WTC11 (cell line): ENCODE measurements around the gene IL1RAPL1. TPM values are rescaled to one million over a fixed set of nuclear protein-coding genes. Genes with fewer than 3 reads are reported as not detected.

Source experiments
- ATAC-seq: fragments of 200-7000 bp; cut with Tn5 transposase; 2 replicates; pipeline ENCODE4 v1.10.0; 2021; ENCODE audit warnings: mild to moderate bottlenecking, moderate library complexity
- CTCF ChIA-PET: fragments of 300-600 bp; sonication (Branson Sonifier 250); formaldehyde crosslinking; loops from one replicate; lab custom pipeline; 2021; ENCODE audit warnings: antibody characterized with exemption; lab: Charles Lee
- POLR2A ChIA-PET: fragments of 350-600 bp; sonication (Branson Sonifier 250); formaldehyde crosslinking; loops from one replicate; lab custom pipeline; 2021; ENCODE audit warnings: antibody characterized with exemption; lab: Charles Lee
- DNase-seq: peaks from one replicate; pipeline ENCODE4 v3.0.0; 2021; ENCODE audit warnings: low spot score
- H3K27ac Mint-ChIP-seq: 2 replicates; pipeline ENCODE4 v1.8.0; 2021; ENCODE audit warnings: mixed read lengths
- H3K27me3 Mint-ChIP-seq: 2 replicates; pipeline ENCODE4 v1.8.0; 2021; ENCODE audit warnings: low read depth, mild to moderate bottlenecking, moderate library complexity, mixed read lengths
- H3K36me3 Mint-ChIP-seq: 2 replicates; pipeline ENCODE4 v1.8.0; 2021; ENCODE audit warnings: mixed read lengths
- H3K4me1 Mint-ChIP-seq: 2 replicates; pipeline ENCODE4 v1.8.0; 2022; ENCODE audit warnings: mixed read lengths
- H3K4me3 Mint-ChIP-seq: 2 replicates; pipeline ENCODE4 v1.8.0; 2021; ENCODE audit warnings: mild to moderate bottlenecking, moderate library complexity, mixed read lengths
- H3K9me3 Mint-ChIP-seq: 2 replicates; pipeline ENCODE4 v1.8.0; 2021; ENCODE audit warnings: mixed read lengths
- ATF1 ChIP-seq: sonication (generic); formaldehyde crosslinking; IDR thresholded peaks from 2 replicates; pipeline ENCODE4 v1.8.1; 2023; ENCODE audit warnings: mild to moderate bottlenecking, moderate library complexity, missing genetic modification reagents
- CBFB ChIP-seq: sonication (generic); formaldehyde crosslinking; IDR thresholded peaks from 2 replicates; pipeline ENCODE4 v1.8.1; 2022; ENCODE audit warnings: mild to moderate bottlenecking, low read depth, missing genetic modification reagents
- CREB1 ChIP-seq: sonication (generic); formaldehyde crosslinking; IDR thresholded peaks from 2 replicates; pipeline ENCODE4 v1.8.0; 2023; ENCODE audit warnings: mild to moderate bottlenecking, missing genetic modification reagents
- CREM ChIP-seq: sonication (generic); formaldehyde crosslinking; IDR thresholded peaks from 2 replicates; pipeline ENCODE4 v1.8.1; 2022; ENCODE audit warnings: mild to moderate bottlenecking, missing genetic modification reagents, moderate library complexity
- EMX1 ChIP-seq: fragments of 250-450 bp; sonication (Bioruptor Pico); IDR thresholded peaks from 2 replicates; pipeline ENCODE4 v1.8.0; 2021; ENCODE audit warnings: mild to moderate bottlenecking
- ETV6 ChIP-seq: sonication (generic); formaldehyde crosslinking; IDR thresholded peaks from 2 replicates; pipeline ENCODE4 v1.8.1; 2022; ENCODE audit warnings: mild to moderate bottlenecking, missing genetic modification reagents
- KAT7 ChIP-seq: sonication (generic); formaldehyde crosslinking; IDR thresholded peaks from 2 replicates; pipeline ENCODE4 v1.8.1; 2023; ENCODE audit warnings: missing genetic modification reagents, mild to moderate bottlenecking, borderline replicate concordance
- MXD4 ChIP-seq: fragments of 250-450 bp; sonication (Bioruptor Pico); IDR thresholded peaks from 2 replicates; pipeline ENCODE4 v1.8.0; 2021; ENCODE audit warnings: mild to moderate bottlenecking, moderate library complexity, borderline replicate concordance
- NFATC4 ChIP-seq: fragments of 250-450 bp; sonication (Bioruptor Pico); IDR thresholded peaks from 2 replicates; pipeline ENCODE4 v1.9.0; 2021; ENCODE audit warnings: mild to moderate bottlenecking
- NR1H2 ChIP-seq: sonication (generic); formaldehyde crosslinking; IDR thresholded peaks from 2 replicates; pipeline ENCODE4 v1.9.0; 2021; ENCODE audit warnings: mild to moderate bottlenecking, moderate library complexity, missing genetic modification reagents
- NR2C2 ChIP-seq: sonication (generic); formaldehyde crosslinking; IDR thresholded peaks from 2 replicates; pipeline ENCODE4 v1.8.0; 2022; ENCODE audit warnings: mild to moderate bottlenecking, missing genetic modification reagents
- RELA ChIP-seq: sonication (generic); formaldehyde crosslinking; IDR thresholded peaks from 2 replicates; pipeline ENCODE4 v1.8.1; 2022; ENCODE audit warnings: missing genetic modification reagents, mild to moderate bottlenecking, borderline replicate concordance
- SMAD3 ChIP-seq: sonication (generic); formaldehyde crosslinking; IDR thresholded peaks from 2 replicates; pipeline ENCODE4 v1.8.0; 2022; ENCODE audit warnings: missing genetic modification reagents, mild to moderate bottlenecking, borderline replicate concordance
- SP1 ChIP-seq: sonication (generic); formaldehyde crosslinking; conservative IDR thresholded peaks from 2 replicates; pipeline ENCODE4 v1.8.1; 2022; ENCODE audit warnings: missing genetic modification reagents
- TEAD1 ChIP-seq: sonication (generic); formaldehyde crosslinking; IDR thresholded peaks from 2 replicates; pipeline ENCODE4 v1.8.0; 2022; ENCODE audit warnings: mild to moderate bottlenecking, missing genetic modification reagents
- TP53 ChIP-seq: sonication (generic); formaldehyde crosslinking; IDR thresholded peaks from 2 replicates; pipeline ENCODE4 v1.8.1; 2023; ENCODE audit warnings: mild to moderate bottlenecking, missing genetic modification reagents
- ZBTB21 ChIP-seq: sonication (generic); formaldehyde crosslinking; IDR thresholded peaks from 2 replicates; pipeline ENCODE4 v1.8.1; 2023; ENCODE audit warnings: mild to moderate bottlenecking, missing genetic modification reagents, borderline replicate concordance
- ZNF138 ChIP-seq: sonication (generic); formaldehyde crosslinking; conservative IDR thresholded peaks from 2 replicates; pipeline ENCODE4 v1.8.1; 2022; ENCODE audit warnings: mild to moderate bottlenecking, moderate library complexity, missing genetic modification reagents
- total RNA-seq: library from RNA; stranded (reverse); gene quantifications from 3 replicates; pipeline ENCODE4 v1.2.3, GENCODE V29; 2021
- TF ChIP-seq, protein P1 (sequence below): sonication (generic); formaldehyde crosslinking; IDR thresholded peaks from 2 replicates; pipeline ENCODE4 v1.8.1; 2023; ENCODE audit warnings: mild to moderate bottlenecking, missing genetic modification reagents, moderate library complexity
- TF ChIP-seq, protein P2 (sequence below): sonication (generic); formaldehyde crosslinking; IDR thresholded peaks from 2 replicates; pipeline ENCODE4 v1.8.1; 2022; ENCODE audit warnings: mild to moderate bottlenecking, missing genetic modification reagents, moderate library complexity, borderline replicate concordance
- TF ChIP-seq, protein P3 (sequence below): sonication (generic); formaldehyde crosslinking; conservative IDR thresholded peaks from 2 replicates; pipeline ENCODE4 v1.8.1; 2022; ENCODE audit warnings: mild to moderate bottlenecking, missing genetic modification reagents
- TF ChIP-seq, protein P4 (sequence below): sonication (generic); formaldehyde crosslinking; IDR thresholded peaks from 2 replicates; pipeline ENCODE4 v1.8.0; 2022; ENCODE audit warnings: missing genetic modification reagents
- TF ChIP-seq, protein P5 (sequence below): fragments of 250-450 bp; sonication (Bioruptor Pico); IDR thresholded peaks from 2 replicates; pipeline ENCODE4 v1.9.0; 2021; ENCODE audit warnings: mild to moderate bottlenecking, borderline replicate concordance
- TF ChIP-seq, protein P6 (sequence below): fragments of 250-450 bp; sonication (Bioruptor Pico); IDR thresholded peaks from 2 replicates; pipeline ENCODE4 v1.8.0; 2021; ENCODE audit warnings: mild to moderate bottlenecking
- TF ChIP-seq, protein P7 (sequence below): sonication (generic); formaldehyde crosslinking; IDR thresholded peaks from 2 replicates; pipeline ENCODE4 v1.8.1; 2023; ENCODE audit warnings: mild to moderate bottlenecking, missing genetic modification reagents, moderate library complexity

IL1RAPL1 gene
- total RNA-seq, 1 experiment from 2014 or later: 0.13 TPM

DNA sequence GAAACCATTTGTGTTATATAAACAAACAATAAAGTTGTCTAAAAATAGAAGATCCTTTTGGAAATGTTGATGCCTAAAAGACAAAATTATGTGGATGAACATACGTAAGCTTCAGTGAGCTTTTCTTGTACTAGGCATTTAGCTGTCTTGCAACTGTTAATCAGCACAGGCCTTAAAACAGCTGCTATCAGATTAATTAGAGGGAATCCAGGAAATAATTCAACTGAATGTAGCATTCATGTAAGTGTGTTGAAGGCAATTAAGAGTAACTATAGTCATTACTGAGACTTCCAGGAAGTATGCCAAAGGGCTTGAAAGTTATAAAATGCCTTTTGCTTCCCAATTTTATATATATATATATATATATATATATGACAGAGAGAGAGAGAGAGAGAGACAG is 248.7 kb downstream of the IL1RAPL1 start:
- H3K27ac Mint-ChIP-seq: no peak overlapping the region
- TF ChIP-seq TP53 (CRISPR knock-in tag): no peak
- TF ChIP-seq, protein P1, sequence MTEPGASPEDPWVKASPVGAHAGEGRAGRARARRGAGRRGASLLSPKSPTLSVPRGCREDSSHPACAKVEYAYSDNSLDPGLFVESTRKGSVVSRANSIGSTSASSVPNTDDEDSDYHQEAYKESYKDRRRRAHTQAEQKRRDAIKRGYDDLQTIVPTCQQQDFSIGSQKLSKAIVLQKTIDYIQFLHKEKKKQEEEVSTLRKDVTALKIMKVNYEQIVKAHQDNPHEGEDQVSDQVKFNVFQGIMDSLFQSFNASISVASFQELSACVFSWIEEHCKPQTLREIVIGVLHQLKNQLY: no peak
- TF ChIP-seq CREM (CRISPR knock-in tag): no peak
- no peak for TF ChIP-seq TEAD1 (CRISPR knock-in tag)
- no peak for TF ChIP-seq ETV6
- TF ChIP-seq SP1: no peak
- TF ChIP-seq ZNF138 (CRISPR knock-in tag): no peak
- TF ChIP-seq MXD4 (CRISPR knock-in tag): no peak
- TF ChIP-seq NR1H2 (CRISPR knock-in tag): no peak
- TF ChIP-seq KAT7 (CRISPR knock-in tag): no peak
- no peak for TF ChIP-seq SMAD3 (CRISPR knock-in tag)
- TF ChIP-seq NR2C2: no peak
- TF ChIP-seq RELA (CRISPR knock-in tag): no peak
- TF ChIP-seq, protein P2, sequence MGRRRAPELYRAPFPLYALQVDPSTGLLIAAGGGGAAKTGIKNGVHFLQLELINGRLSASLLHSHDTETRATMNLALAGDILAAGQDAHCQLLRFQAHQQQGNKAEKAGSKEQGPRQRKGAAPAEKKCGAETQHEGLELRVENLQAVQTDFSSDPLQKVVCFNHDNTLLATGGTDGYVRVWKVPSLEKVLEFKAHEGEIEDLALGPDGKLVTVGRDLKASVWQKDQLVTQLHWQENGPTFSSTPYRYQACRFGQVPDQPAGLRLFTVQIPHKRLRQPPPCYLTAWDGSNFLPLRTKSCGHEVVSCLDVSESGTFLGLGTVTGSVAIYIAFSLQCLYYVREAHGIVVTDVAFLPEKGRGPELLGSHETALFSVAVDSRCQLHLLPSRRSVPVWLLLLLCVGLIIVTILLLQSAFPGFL (CRISPR knock-in tag): no peak
- no peak for TF ChIP-seq CREB1 (CRISPR knock-in tag)
- TF ChIP-seq NFATC4 (CRISPR knock-in tag): no peak
- TF ChIP-seq, all 79 proteins: peak for 0
- Mint-ChIP-seq H3K4me1 (peaks cover 4% of the 10 kb centered on the region; the same call in 1 of the 2 replicates), H3K27me3 (no peaks in the 10 kb centered on the region), H3K36me3 (no peaks in the 10 kb centered on the region), H3K9me3 (no peaks in the 10 kb centered on the region), H3K4me3 (no peak overlapping the region)
- CTCF ChIA-PET: no interaction called here
- POLR2A ChIA-PET: no interaction called here
- DNase-seq: no peak
- no peak for ATAC-seq

DNA sequence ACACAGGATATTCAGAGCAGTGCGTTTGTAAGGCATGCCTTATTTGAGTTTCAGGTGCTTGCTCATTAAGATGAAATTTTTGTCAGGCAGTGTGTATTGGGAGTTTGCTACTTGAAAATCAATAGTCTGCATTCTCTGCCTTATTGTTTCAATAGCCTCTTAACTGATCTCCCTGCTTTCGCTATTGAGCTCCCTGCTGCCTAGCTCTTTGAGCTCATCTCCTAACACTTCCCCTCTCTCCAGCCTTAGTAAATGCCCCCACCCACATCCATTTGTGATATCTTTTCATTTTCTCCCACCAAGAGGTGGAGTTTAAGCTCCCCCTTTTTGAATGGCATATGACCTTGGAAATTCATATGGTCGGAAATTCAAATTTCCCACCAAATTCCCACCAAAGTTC is 256.6 kb downstream of the IL1RAPL1 start:
- peaks cover 27% of the 10 kb centered on the region for H3K4me1 Mint-ChIP-seq
- H3K36me3 Mint-ChIP-seq: no peaks in the 10 kb centered on the region
- peak overlapping the region; percentile 24; the same call in 1 of the 2 replicates for H3K4me3 Mint-ChIP-seq
- DNase-seq: no peak
- H3K27ac Mint-ChIP-seq: no peak overlapping the region
- H3K27me3 Mint-ChIP-seq: no peaks in the 10 kb centered on the region
- ChIA-PET POLR2A (no interaction called here), CTCF (no interaction called here)
- no peaks in the 10 kb centered on the region for H3K9me3 Mint-ChIP-seq
- peak; percentile 88 for ATAC-seq
- TF ChIP-seq EMX1 (CRISPR knock-in tag) (no peak), TEAD1 (CRISPR knock-in tag) (no peak), ZBTB21 (CRISPR knock-in tag) (no peak), CBFB (no peak), NR2C2 (no peak), ATF1 (no peak), KAT7 (CRISPR knock-in tag) (no peak), RELA (CRISPR knock-in tag) (no peak), CREB1 (CRISPR knock-in tag) (no peak)
- TF ChIP-seq, protein P3, sequence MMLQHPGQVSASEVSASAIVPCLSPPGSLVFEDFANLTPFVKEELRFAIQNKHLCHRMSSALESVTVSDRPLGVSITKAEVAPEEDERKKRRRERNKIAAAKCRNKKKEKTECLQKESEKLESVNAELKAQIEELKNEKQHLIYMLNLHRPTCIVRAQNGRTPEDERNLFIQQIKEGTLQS (CRISPR knock-in tag): no peak
- TF ChIP-seq, protein P4, sequence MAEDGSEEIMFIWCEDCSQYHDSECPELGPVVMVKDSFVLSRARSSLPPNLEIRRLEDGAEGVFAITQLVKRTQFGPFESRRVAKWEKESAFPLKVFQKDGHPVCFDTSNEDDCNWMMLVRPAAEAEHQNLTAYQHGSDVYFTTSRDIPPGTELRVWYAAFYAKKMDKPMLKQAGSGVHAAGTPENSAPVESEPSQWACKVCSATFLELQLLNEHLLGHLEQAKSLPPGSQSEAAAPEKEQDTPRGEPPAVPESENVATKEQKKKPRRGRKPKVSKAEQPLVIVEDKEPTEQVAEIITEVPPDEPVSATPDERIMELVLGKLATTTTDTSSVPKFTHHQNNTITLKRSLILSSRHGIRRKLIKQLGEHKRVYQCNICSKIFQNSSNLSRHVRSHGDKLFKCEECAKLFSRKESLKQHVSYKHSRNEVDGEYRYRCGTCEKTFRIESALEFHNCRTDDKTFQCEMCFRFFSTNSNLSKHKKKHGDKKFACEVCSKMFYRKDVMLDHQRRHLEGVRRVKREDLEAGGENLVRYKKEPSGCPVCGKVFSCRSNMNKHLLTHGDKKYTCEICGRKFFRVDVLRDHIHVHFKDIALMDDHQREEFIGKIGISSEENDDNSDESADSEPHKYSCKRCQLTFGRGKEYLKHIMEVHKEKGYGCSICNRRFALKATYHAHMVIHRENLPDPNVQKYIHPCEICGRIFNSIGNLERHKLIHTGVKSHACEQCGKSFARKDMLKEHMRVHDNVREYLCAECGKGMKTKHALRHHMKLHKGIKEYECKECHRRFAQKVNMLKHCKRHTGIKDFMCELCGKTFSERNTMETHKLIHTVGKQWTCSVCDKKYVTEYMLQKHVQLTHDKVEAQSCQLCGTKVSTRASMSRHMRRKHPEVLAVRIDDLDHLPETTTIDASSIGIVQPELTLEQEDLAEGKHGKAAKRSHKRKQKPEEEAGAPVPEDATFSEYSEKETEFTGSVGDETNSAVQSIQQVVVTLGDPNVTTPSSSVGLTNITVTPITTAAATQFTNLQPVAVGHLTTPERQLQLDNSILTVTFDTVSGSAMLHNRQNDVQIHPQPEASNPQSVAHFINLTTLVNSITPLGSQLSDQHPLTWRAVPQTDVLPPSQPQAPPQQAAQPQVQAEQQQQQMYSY (CRISPR knock-in tag): no peak
- TF ChIP-seq, protein P5, sequence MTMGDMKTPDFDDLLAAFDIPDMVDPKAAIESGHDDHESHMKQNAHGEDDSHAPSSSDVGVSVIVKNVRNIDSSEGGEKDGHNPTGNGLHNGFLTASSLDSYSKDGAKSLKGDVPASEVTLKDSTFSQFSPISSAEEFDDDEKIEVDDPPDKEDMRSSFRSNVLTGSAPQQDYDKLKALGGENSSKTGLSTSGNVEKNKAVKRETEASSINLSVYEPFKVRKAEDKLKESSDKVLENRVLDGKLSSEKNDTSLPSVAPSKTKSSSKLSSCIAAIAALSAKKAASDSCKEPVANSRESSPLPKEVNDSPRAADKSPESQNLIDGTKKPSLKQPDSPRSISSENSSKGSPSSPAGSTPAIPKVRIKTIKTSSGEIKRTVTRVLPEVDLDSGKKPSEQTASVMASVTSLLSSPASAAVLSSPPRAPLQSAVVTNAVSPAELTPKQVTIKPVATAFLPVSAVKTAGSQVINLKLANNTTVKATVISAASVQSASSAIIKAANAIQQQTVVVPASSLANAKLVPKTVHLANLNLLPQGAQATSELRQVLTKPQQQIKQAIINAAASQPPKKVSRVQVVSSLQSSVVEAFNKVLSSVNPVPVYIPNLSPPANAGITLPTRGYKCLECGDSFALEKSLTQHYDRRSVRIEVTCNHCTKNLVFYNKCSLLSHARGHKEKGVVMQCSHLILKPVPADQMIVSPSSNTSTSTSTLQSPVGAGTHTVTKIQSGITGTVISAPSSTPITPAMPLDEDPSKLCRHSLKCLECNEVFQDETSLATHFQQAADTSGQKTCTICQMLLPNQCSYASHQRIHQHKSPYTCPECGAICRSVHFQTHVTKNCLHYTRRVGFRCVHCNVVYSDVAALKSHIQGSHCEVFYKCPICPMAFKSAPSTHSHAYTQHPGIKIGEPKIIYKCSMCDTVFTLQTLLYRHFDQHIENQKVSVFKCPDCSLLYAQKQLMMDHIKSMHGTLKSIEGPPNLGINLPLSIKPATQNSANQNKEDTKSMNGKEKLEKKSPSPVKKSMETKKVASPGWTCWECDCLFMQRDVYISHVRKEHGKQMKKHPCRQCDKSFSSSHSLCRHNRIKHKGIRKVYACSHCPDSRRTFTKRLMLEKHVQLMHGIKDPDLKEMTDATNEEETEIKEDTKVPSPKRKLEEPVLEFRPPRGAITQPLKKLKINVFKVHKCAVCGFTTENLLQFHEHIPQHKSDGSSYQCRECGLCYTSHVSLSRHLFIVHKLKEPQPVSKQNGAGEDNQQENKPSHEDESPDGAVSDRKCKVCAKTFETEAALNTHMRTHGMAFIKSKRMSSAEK (CRISPR knock-in tag): no peak
- TF ChIP-seq, protein P6, sequence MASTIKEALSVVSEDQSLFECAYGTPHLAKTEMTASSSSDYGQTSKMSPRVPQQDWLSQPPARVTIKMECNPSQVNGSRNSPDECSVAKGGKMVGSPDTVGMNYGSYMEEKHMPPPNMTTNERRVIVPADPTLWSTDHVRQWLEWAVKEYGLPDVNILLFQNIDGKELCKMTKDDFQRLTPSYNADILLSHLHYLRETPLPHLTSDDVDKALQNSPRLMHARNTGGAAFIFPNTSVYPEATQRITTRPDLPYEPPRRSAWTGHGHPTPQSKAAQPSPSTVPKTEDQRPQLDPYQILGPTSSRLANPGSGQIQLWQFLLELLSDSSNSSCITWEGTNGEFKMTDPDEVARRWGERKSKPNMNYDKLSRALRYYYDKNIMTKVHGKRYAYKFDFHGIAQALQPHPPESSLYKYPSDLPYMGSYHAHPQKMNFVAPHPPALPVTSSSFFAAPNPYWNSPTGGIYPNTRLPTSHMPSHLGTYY (CRISPR knock-in tag): no peak
- TF ChIP-seq, protein P7, sequence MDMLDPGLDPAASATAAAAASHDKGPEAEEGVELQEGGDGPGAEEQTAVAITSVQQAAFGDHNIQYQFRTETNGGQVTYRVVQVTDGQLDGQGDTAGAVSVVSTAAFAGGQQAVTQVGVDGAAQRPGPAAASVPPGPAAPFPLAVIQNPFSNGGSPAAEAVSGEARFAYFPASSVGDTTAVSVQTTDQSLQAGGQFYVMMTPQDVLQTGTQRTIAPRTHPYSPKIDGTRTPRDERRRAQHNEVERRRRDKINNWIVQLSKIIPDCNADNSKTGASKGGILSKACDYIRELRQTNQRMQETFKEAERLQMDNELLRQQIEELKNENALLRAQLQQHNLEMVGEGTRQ (CRISPR knock-in tag): no peak
